Measurements from ENCODE around the gene AVPR2.
A peak's percentile ranks its signal among the peaks of the same experiment; 100 is the strongest.

Gene AVPR2

DNA sequence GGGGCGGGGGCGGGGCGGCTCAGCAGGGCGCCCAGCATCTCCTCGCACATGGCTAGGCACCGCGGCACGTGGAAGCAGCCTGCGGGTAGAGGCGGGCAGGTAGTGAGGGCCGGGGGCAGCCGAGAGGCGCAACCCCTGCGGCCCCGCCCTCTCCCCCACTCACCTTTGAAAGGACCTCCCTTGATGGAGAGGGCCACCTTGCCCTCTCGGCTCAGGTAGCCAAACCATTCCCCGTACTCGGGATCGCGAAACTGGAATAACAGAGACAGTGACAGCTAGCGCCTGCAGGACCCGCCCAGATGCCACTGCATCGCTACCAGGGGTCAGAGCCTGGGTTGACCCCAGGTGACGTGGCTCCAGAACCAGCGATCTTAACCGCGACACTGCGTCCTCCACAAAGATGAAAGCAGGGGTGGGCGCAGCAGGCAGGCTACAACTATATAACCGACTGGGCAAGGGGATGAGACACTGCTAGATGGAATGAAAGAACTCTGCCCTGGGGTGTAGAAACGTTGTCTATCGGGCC is 30.9 kb downstream of the AVPR2 start:
- peak overlapping the region; percentile 8 for H3K4me3 ChIP-seq (ENCODE audit: low read depth, low read length)
- CTCF ChIA-PET, result interaction anchor here (0.7 to 14.7 kb wide), 5 partner anchors 12 to 376 kb away, joined by 3 to 267 read pairs (median 3); partner anchors contain the start of gene RENBP
- H3K4me1 ChIP-seq (ENCODE audit: control insufficient read depth, insufficient read depth, low read length), result peaks cover 8% of the 10 kb centered on the region; the same call in 1 of the 2 replicates
- no peaks in the 10 kb centered on the region for H3K9me3 ChIP-seq (ENCODE audit: control insufficient read depth, insufficient read depth, low read depth, low read length)
- TF ChIP-seq SP3 (tag by site-specific recombination; IDR thresholded peaks at IDR 0.05) (peak; percentile 60), GLIS2 (tag by site-specific recombination; IDR thresholded peaks at IDR 0.05) (peak; percentile 36; the same call in 1 of the 2 replicates), KLF8 (tag by site-specific recombination; IDR thresholded peaks at IDR 0.05) (peak; percentile 28; the same call in 1 of the 2 replicates), ZNF366 (tag by site-specific recombination; conservative IDR thresholded peaks at IDR 0.05) (no peak), ZSCAN16 (tag by site-specific recombination; IDR thresholded peaks at IDR 0.05) (no peak), KLF1 (tag by site-specific recombination; IDR thresholded peaks at IDR 0.05) (peak; percentile 51; the same call in 1 of the 2 replicates), ZNF114 (tag by site-specific recombination; IDR thresholded peaks at IDR 0.05) (no peak), ZNF311 (tag by site-specific recombination; IDR thresholded peaks at IDR 0.05; ENCODE audit: borderline replicate concordance) (no peak), BCL11B (tag by site-specific recombination; IDR thresholded peaks at IDR 0.05; ENCODE audit: low read depth) (0 out of 2 replicates have a peak, but pooled peaks have one; percentile 12), ZNF335 (tag by site-specific recombination; conservative IDR thresholded peaks at IDR 0.05) (peak; percentile 67)
- TF ChIP-seq, protein P1, sequence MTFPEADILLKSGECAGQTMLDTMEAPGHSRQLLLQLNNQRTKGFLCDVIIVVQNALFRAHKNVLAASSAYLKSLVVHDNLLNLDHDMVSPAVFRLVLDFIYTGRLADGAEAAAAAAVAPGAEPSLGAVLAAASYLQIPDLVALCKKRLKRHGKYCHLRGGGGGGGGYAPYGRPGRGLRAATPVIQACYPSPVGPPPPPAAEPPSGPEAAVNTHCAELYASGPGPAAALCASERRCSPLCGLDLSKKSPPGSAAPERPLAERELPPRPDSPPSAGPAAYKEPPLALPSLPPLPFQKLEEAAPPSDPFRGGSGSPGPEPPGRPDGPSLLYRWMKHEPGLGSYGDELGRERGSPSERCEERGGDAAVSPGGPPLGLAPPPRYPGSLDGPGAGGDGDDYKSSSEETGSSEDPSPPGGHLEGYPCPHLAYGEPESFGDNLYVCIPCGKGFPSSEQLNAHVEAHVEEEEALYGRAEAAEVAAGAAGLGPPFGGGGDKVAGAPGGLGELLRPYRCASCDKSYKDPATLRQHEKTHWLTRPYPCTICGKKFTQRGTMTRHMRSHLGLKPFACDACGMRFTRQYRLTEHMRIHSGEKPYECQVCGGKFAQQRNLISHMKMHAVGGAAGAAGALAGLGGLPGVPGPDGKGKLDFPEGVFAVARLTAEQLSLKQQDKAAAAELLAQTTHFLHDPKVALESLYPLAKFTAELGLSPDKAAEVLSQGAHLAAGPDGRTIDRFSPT (tag by site-specific recombination; IDR thresholded peaks at IDR 0.05), result peak; percentile 38; the same call in 1 of the 2 replicates
- TF ChIP-seq, protein P2, sequence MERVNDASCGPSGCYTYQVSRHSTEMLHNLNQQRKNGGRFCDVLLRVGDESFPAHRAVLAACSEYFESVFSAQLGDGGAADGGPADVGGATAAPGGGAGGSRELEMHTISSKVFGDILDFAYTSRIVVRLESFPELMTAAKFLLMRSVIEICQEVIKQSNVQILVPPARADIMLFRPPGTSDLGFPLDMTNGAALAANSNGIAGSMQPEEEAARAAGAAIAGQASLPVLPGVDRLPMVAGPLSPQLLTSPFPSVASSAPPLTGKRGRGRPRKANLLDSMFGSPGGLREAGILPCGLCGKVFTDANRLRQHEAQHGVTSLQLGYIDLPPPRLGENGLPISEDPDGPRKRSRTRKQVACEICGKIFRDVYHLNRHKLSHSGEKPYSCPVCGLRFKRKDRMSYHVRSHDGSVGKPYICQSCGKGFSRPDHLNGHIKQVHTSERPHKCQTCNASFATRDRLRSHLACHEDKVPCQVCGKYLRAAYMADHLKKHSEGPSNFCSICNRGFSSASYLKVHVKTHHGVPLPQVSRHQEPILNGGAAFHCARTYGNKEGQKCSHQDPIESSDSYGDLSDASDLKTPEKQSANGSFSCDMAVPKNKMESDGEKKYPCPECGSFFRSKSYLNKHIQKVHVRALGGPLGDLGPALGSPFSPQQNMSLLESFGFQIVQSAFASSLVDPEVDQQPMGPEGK (tag by site-specific recombination; IDR thresholded peaks at IDR 0.05), result 0 out of 2 replicates have a peak, but pooled peaks have one; percentile 14
- POLR2A ChIA-PET, result interaction anchor here (0.8 to 2.7 kb wide), 10 partner anchors 10 to 208 kb away, joined by 3 to 21 read pairs (median 4); partner anchors contain the start of genes HCFC1, IDH3G, SSR4 and TMEM187
- peaks cover 23 to 37% of the 10 kb centered on the region in 2 experiments for H3K36me3 ChIP-seq (ENCODE audit: control insufficient read depth in 2 of 2, insufficient read depth in 1 of 2, low read length in 2 of 2)
- peak overlapping the region; percentile 37; the same call in 1 of the 2 replicates for H3K27ac ChIP-seq (ENCODE audit: extremely low read depth, low read depth, low read length)

DNA sequence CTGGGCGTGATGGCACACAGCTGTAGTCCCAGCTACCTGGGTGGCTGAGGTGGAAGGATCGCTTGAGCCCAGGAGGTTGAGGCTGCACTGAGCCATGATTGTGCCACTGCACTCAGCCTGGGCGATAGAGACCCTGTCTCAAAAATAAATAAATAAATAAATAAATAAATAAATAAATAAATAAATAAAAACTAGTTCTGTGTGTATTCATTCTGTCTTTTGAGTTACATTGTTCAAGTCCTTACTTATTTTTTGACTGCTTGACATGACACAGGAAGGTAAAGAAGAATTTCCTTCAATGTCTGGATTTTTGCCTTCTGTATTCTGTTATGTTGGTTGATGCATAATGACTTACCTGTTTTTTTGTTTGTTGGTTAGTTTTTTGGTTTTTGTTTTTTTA is 32.6 kb downstream of the AVPR2 start:
- POLR2A ChIA-PET, result interaction anchor here (1.6 kb wide), 1 partner anchor 9 kb away, joined by 9 read pairs; no protein-coding TSS in a partner anchor
- Histone ChIP-seq H3K4me3 (ENCODE audit: low read depth, low read length) (no peak overlapping the region), H3K36me3 (ENCODE audit: control insufficient read depth in 2 of 2, insufficient read depth in 1 of 2, low read length in 2 of 2) (peaks cover 15 to 20% of the 10 kb centered on the region in 2 experiments), H3K9me3 (ENCODE audit: control insufficient read depth, insufficient read depth, low read depth, low read length) (no peaks in the 10 kb centered on the region), H3K4me1 (ENCODE audit: control insufficient read depth, insufficient read depth, low read length) (peaks cover 8% of the 10 kb centered on the region; the same call in 1 of the 2 replicates), H3K27ac (ENCODE audit: extremely low read depth, low read depth, low read length) (no peak overlapping the region)
- CTCF ChIA-PET, result interaction anchor here (0.7 to 14.7 kb wide), 2 partner anchors 12 to 170 kb away, joined by 5 to 267 read pairs; partner anchors contain the start of gene RENBP
- TF ChIP-seq YY1 (tag by site-specific recombination; IDR thresholded peaks at IDR 0.05) (no peak), SALL2 (tag by site-specific recombination; IDR thresholded peaks at IDR 0.05; ENCODE audit: borderline replicate concordance) (no peak), BCL11A (tag by site-specific recombination; IDR thresholded peaks at IDR 0.05; ENCODE audit: low read depth) (no peak), KLF16 (tag by site-specific recombination; IDR thresholded peaks at IDR 0.05) (no peak), ZNF274 (IDR thresholded peaks at IDR 0.05; ENCODE audit: low read length) (no peak), ZNF274 (tag by site-specific recombination; IDR thresholded peaks at IDR 0.05; ENCODE audit: borderline replicate concordance) (no peak), ZNF335 (tag by site-specific recombination; conservative IDR thresholded peaks at IDR 0.05) (no peak), ZNF223 (tag by site-specific recombination; IDR thresholded peaks at IDR 0.05) (peak; percentile 77), ZNF324 (tag by site-specific recombination; IDR thresholded peaks at IDR 0.05) (no peak), ZNF701 (tag by site-specific recombination; IDR thresholded peaks at IDR 0.05) (no peak), MYNN (tag by site-specific recombination; IDR thresholded peaks at IDR 0.05; ENCODE audit: borderline replicate concordance) (peak; percentile 68; the same call in 1 of the 2 replicates), ZNF266 (tag by site-specific recombination; IDR thresholded peaks at IDR 0.05; ENCODE audit: low read depth) (peak; percentile 95)
- TF ChIP-seq, protein P3, sequence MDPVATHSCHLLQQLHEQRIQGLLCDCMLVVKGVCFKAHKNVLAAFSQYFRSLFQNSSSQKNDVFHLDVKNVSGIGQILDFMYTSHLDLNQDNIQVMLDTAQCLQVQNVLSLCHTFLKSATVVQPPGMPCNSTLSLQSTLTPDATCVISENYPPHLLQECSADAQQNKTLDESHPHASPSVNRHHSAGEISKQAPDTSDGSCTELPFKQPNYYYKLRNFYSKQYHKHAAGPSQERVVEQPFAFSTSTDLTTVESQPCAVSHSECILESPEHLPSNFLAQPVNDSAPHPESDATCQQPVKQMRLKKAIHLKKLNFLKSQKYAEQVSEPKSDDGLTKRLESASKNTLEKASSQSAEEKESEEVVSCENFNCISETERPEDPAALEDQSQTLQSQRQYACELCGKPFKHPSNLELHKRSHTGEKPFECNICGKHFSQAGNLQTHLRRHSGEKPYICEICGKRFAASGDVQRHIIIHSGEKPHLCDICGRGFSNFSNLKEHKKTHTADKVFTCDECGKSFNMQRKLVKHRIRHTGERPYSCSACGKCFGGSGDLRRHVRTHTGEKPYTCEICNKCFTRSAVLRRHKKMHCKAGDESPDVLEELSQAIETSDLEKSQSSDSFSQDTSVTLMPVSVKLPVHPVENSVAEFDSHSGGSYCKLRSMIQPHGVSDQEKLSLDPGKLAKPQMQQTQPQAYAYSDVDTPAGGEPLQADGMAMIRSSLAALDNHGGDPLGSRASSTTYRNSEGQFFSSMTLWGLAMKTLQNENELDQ (tag by site-specific recombination; IDR thresholded peaks at IDR 0.05; ENCODE audit: low read depth), result no peak
- TF ChIP-seq, protein P2 (tag by site-specific recombination; IDR thresholded peaks at IDR 0.05), result no peak
